Ishikawa (cell line): Measurements from ENCODE around the gene NUP85.

Source experiments
- CEBPB ChIP-seq: IDR thresholded peaks from 2 replicates; pipeline ENCODE4 v1.6.1; 2012
- REST ChIP-seq: IDR thresholded peaks from 2 replicates; pipeline ENCODE4 v1.6.1; 2012; ENCODE audit warnings: low read depth, mild to moderate bottlenecking
- TCF12 ChIP-seq: IDR thresholded peaks from 2 replicates; pipeline ENCODE4 v1.6.1; 2012; ENCODE audit warnings: low read depth

- TF ChIP-seq TCF12 = no peak; the same call in 1 of the 2 replicates
- no peak for TF ChIP-seq CEBPB
- TF ChIP-seq REST = no peak
Observed at GRCh38 chr17:75182319-75182568, 23.2 kb upstream of the NUP85 start.
